ENCODE measurements around the gene UCP3.

Gene UCP3

DNA sequence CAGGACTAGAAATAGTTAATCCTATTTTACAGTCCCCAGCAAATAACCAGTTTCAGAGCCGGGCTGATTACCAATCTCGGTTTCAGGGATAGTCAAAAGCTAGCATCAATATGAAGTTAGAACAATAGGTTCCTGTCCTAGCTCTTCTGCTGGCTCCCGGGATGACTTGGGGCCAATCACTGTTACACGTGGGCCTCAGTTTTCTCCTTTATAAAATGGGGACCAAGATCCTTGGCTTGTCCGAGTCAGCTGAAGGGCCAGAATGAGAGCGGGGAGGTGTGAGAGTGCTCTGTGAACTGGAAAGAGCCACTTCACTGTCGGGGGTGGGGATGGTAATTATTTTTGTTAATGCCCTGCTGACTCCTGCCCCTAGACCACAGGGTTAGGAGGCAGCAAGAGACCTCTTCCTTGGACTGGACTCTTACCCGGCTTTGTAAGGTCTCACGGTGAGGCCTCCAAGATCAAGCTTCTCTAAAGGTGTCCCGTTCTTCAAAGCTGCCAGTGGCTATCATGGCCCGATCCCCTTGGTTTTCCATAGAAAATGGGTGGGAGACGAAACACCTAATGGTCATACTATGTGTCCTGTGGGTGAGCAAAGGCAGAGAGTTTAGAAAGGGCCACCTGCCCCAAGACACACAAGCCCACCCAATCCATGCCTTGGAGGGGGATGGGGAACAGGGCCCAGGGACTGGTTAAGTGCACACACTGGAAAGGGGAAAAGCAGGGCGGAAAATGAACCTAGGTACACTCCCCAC is 27.7 kb downstream of the UCP3 start (continued):
- TF ChIP-seq, protein P1, sequence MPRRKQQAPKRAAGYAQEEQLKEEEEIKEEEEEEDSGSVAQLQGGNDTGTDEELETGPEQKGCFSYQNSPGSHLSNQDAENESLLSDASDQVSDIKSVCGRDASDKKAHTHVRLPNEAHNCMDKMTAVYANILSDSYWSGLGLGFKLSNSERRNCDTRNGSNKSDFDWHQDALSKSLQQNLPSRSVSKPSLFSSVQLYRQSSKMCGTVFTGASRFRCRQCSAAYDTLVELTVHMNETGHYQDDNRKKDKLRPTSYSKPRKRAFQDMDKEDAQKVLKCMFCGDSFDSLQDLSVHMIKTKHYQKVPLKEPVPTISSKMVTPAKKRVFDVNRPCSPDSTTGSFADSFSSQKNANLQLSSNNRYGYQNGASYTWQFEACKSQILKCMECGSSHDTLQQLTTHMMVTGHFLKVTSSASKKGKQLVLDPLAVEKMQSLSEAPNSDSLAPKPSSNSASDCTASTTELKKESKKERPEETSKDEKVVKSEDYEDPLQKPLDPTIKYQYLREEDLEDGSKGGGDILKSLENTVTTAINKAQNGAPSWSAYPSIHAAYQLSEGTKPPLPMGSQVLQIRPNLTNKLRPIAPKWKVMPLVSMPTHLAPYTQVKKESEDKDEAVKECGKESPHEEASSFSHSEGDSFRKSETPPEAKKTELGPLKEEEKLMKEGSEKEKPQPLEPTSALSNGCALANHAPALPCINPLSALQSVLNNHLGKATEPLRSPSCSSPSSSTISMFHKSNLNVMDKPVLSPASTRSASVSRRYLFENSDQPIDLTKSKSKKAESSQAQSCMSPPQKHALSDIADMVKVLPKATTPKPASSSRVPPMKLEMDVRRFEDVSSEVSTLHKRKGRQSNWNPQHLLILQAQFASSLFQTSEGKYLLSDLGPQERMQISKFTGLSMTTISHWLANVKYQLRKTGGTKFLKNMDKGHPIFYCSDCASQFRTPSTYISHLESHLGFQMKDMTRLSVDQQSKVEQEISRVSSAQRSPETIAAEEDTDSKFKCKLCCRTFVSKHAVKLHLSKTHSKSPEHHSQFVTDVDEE (CRISPR knock-in tag; IDR thresholded peaks at IDR 0.05): no peak
- TF ChIP-seq OSR1 (CRISPR knock-in tag; IDR thresholded peaks at IDR 0.05) (no peak), ZC3H10 (CRISPR knock-in tag; IDR thresholded peaks at IDR 0.05) (no peak), TCF4 (CRISPR knock-in tag; IDR thresholded peaks at IDR 0.05; ENCODE audit: borderline replicate concordance) (no peak), ZNF8 (CRISPR knock-in tag; IDR thresholded peaks at IDR 0.05) (no peak)

DNA sequence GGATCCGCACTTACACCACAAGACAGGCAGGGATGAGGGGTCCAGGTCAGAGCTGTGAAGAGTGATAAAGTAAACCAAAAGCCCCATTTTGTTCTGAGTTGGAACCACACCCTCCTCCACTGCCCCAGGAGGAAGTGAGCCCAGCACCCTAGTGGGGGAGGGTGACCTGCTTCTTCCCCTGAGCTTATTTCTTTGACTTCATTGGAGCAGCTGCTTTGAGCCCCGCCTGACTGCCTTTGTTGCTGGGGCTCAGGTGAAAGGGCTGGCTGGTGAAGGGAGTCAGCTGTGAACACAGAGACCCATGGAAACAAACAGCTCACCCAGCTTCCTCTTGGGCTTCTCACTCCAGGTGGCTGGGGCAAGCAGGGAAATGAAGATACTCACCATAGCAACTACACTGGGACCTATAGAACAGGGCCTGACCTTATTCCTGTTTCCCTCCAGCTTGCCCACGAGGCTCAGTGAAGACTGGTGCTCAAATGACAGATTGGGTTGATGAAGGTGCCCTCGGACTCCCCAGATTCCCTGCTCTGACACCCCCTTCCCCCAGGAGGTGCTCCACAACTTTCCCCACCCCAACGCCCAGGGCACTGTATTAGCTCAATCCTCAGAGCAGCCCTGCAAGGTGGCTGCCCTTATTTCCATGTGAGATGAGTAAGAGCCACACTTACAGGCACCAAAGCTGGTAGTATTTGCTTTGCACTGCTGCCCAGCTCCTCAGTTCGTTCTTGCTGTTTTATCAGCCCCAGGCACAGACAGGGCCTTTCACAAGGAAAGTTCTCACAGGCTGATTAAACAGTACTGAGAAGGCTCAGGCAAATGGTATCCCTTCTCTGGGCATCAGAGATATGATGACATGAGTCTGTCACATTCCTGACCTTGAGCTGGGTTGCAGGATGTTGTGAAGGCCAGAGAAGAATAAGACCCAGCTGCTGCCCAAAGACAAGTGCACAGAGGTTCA is 28.6 kb downstream of the UCP3 start:
- ATAC-seq: no peak
- TF ChIP-seq TOX (CRISPR knock-in tag; IDR thresholded peaks at IDR 0.05; ENCODE audit: borderline replicate concordance) (no peak), OSR1 (CRISPR knock-in tag; IDR thresholded peaks at IDR 0.05) (no peak), TCF4 (CRISPR knock-in tag; IDR thresholded peaks at IDR 0.05; ENCODE audit: borderline replicate concordance) (no peak), CSDC2 (CRISPR knock-in tag; IDR thresholded peaks at IDR 0.05) (no peak), ZFP3 (CRISPR knock-in tag; IDR thresholded peaks at IDR 0.05) (no peak), ZNF8 (CRISPR knock-in tag; IDR thresholded peaks at IDR 0.05) (no peak), RARB (CRISPR knock-in tag; IDR thresholded peaks at IDR 0.05) (no peak), SNAI2 (CRISPR knock-in tag; IDR thresholded peaks at IDR 0.05) (no peak), ZNF70 (CRISPR knock-in tag; IDR thresholded peaks at IDR 0.05) (no peak), ZFP30 (CRISPR knock-in tag; IDR thresholded peaks at IDR 0.05) (no peak), ARNTL (CRISPR knock-in tag; IDR thresholded peaks at IDR 0.05; ENCODE audit: borderline replicate concordance, low read depth) (no peak)
- TF ChIP-seq, protein P1 (CRISPR knock-in tag; IDR thresholded peaks at IDR 0.05): no peak
- TF ChIP-seq, protein P2, sequence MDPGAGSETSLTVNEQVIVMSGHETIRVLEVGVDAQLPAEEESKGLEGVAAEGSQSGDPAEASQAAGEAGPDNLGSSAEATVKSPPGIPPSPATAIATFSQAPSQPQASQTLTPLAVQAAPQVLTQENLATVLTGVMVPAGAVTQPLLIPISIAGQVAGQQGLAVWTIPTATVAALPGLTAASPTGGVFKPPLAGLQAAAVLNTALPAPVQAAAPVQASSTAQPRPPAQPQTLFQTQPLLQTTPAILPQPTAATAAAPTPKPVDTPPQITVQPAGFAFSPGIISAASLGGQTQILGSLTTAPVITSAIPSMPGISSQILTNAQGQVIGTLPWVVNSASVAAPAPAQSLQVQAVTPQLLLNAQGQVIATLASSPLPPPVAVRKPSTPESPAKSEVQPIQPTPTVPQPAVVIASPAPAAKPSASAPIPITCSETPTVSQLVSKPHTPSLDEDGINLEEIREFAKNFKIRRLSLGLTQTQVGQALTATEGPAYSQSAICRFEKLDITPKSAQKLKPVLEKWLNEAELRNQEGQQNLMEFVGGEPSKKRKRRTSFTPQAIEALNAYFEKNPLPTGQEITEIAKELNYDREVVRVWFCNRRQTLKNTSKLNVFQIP (CRISPR knock-in tag; IDR thresholded peaks at IDR 0.05; ENCODE audit: borderline replicate concordance, low read depth): no peak
- TF ChIP-seq, protein P3, sequence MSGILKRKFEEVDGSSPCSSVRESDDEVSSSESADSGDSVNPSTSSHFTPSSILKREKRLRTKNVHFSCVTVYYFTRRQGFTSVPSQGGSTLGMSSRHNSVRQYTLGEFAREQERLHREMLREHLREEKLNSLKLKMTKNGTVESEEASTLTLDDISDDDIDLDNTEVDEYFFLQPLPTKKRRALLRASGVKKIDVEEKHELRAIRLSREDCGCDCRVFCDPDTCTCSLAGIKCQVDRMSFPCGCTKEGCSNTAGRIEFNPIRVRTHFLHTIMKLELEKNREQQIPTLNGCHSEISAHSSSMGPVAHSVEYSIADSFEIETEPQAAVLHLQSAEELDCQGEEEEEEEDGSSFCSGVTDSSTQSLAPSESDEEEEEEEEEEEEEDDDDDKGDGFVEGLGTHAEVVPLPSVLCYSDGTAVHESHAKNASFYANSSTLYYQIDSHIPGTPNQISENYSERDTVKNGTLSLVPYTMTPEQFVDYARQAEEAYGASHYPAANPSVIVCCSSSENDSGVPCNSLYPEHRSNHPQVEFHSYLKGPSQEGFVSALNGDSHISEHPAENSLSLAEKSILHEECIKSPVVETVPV (CRISPR knock-in tag; IDR thresholded peaks at IDR 0.05): no peak

DNA sequence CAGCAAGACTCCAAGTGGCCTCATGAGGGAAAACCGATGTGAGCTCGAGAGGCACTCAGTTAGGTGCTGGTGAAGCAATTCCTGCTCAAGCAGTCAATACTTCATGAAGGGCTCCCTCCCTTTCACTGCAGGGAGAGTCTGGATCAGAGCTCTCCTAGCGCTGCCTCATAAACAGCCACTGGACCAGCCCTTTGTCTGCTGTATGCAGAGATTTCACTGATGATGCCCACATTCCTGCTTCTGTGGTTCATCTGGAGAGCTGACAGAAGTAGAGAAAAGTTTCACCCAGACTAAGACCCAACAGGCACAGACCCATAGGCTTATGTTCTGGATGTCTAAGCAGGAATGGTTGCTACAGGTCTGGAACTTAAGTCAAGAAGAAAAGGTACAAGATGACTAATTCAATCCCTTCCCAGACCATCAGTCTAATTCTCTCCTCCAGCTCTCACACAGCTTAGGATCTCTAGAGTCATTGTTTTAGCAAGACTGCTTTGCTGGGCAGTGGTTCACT is 30.3 kb downstream of the UCP3 start:
- TF ChIP-seq SNAI2 (CRISPR knock-in tag; IDR thresholded peaks at IDR 0.05) (no peak), ZNF8 (CRISPR knock-in tag; IDR thresholded peaks at IDR 0.05) (no peak), CSDC2 (CRISPR knock-in tag; IDR thresholded peaks at IDR 0.05) (no peak), GLIS3 (CRISPR knock-in tag; IDR thresholded peaks at IDR 0.05) (no peak), ARNTL (CRISPR knock-in tag; IDR thresholded peaks at IDR 0.05; ENCODE audit: borderline replicate concordance, low read depth) (no peak), PPARA (CRISPR knock-in tag; IDR thresholded peaks at IDR 0.05; ENCODE audit: borderline replicate concordance) (no peak), OSR1 (CRISPR knock-in tag; IDR thresholded peaks at IDR 0.05) (no peak), BACH2 (CRISPR knock-in tag; IDR thresholded peaks at IDR 0.05; ENCODE audit: borderline replicate concordance) (no peak), ESRRG (CRISPR knock-in tag; IDR thresholded peaks at IDR 0.05) (no peak), RARB (CRISPR knock-in tag; IDR thresholded peaks at IDR 0.05) (no peak), TOX (CRISPR knock-in tag; IDR thresholded peaks at IDR 0.05; ENCODE audit: borderline replicate concordance) (no peak)
- TF ChIP-seq, protein P4, sequence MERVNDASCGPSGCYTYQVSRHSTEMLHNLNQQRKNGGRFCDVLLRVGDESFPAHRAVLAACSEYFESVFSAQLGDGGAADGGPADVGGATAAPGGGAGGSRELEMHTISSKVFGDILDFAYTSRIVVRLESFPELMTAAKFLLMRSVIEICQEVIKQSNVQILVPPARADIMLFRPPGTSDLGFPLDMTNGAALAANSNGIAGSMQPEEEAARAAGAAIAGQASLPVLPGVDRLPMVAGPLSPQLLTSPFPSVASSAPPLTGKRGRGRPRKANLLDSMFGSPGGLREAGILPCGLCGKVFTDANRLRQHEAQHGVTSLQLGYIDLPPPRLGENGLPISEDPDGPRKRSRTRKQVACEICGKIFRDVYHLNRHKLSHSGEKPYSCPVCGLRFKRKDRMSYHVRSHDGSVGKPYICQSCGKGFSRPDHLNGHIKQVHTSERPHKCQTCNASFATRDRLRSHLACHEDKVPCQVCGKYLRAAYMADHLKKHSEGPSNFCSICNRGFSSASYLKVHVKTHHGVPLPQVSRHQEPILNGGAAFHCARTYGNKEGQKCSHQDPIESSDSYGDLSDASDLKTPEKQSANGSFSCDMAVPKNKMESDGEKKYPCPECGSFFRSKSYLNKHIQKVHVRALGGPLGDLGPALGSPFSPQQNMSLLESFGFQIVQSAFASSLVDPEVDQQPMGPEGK (CRISPR knock-in tag; IDR thresholded peaks at IDR 0.05; ENCODE audit: borderline replicate concordance): no peak
- TF ChIP-seq, protein P1 (CRISPR knock-in tag; IDR thresholded peaks at IDR 0.05): no peak
- no peak for ATAC-seq

Measured in SK-N-SH treated with all-trans-retinoic acid at 6 μM for 48 hours (cell line).